ENCODE results near the gene SHC4. TPM values are rescaled to one million over a fixed set of nuclear protein-coding genes. Genes with fewer than 3 reads are reported as not detected.
A peak's percentile ranks its signal among the peaks of the same experiment; 100 is the strongest.

Gene SHC4
- polyA plus RNA-seq, 1 donor: 3.1 TPM

GRCh38 chr15:48968066-48968465 lies 4.3 kb upstream of the SHC4 start:
- no peak for DNase-seq

GRCh38 chr15:48967336-48967735 lies 3.6 kb upstream of the SHC4 start:
- no peak for DNase-seq

GRCh38 chr15:48966595-48967301 lies 3.0 kb upstream of the SHC4 start:
- no peak for DNase-seq

- no peak for DNase-seq
These were observed 2.3 kb upstream of the SHC4 start for GRCh38 chr15:48965972-48966371.

GRCh38 chr15:48964898-48965297 lies 1.2 kb upstream of the SHC4 start:
- no peak for DNase-seq

- peak; percentile 55 for DNase-seq
These were observed 826 bp downstream of the SHC4 start for GRCh38 chr15:48962662-48963523.

GRCh38 chr15:48955967-48956366 lies 7.8 kb downstream of the SHC4 start:
- DNase-seq: no peak

- DNase-seq: no peak
These were observed 8.3 kb downstream of the SHC4 start for GRCh38 chr15:48955370-48955769.

GRCh38 chr15:48954538-48954937 lies 9.2 kb downstream of the SHC4 start:
- no peak for DNase-seq

- no peak for DNase-seq
These were observed 16.9 kb downstream of the SHC4 start for GRCh38 chr15:48946840-48947187.

GRCh38 chr15:48946074-48946839 lies 17.5 kb downstream of the SHC4 start:
- DNase-seq: no peak

- DNase-seq: no peak
These were observed 18.3 kb downstream of the SHC4 start for GRCh38 chr15:48945386-48945785.

GRCh38 chr15:48941904-48942303 lies 21.8 kb downstream of the SHC4 start:
- DNase-seq: no peak

- DNase-seq: no peak
These were observed 23.2 kb downstream of the SHC4 start for GRCh38 chr15:48940508-48940907.

GRCh38 chr15:48939648-48940047 lies 24.1 kb downstream of the SHC4 start:
- no peak for DNase-seq

- no peak for DNase-seq
These were observed 25.8 kb downstream of the SHC4 start for GRCh38 chr15:48937886-48938285.

- DNase-seq: no peak
These were observed 27.1 kb downstream of the SHC4 start for GRCh38 chr15:48936666-48937065.

- DNase-seq: no peak
These were observed 28.5 kb downstream of the SHC4 start for GRCh38 chr15:48935236-48935635.

- no peak for DNase-seq
These were observed 33.0 kb downstream of the SHC4 start for GRCh38 chr15:48930735-48931134.

- no peak for DNase-seq
These were observed 34.1 kb downstream of the SHC4 start for GRCh38 chr15:48929661-48930060.

- DNase-seq: no peak
These were observed 34.7 kb downstream of the SHC4 start for GRCh38 chr15:48928877-48929538.

GRCh38 chr15:48925714-48926223 lies 38.0 kb downstream of the SHC4 start:
- DNase-seq: no peak

All from left kidney (tissue), 2 donors.